ENCODE measurements around the gene SOHLH1.

Gene SOHLH1

GRCh38 chr9:135676891-135677290, 22.4 kb downstream of the SOHLH1 start:
- TF ChIP-seq REST (IDR thresholded peaks at IDR 0.05; ENCODE audit: low read depth) (no peak), YY1 (IDR thresholded peaks at IDR 0.05; ENCODE audit: low read depth) (no peak), ZBTB7A (IDR thresholded peaks at IDR 0.05; ENCODE audit: low read depth) (no peak), MAX (IDR thresholded peaks at IDR 0.05) (no peak), CREB1 (IDR thresholded peaks at IDR 0.05; ENCODE audit: low read depth) (no peak), TAF1 (IDR thresholded peaks at IDR 0.05; ENCODE audit: low read depth) (no peak), FOXM1 (IDR thresholded peaks at IDR 0.05; ENCODE audit: borderline replicate concordance, low read depth) (no peak), NFIC (IDR thresholded peaks at IDR 0.05) (no peak), TEAD4 (IDR thresholded peaks at IDR 0.05) (no peak), EP300 (IDR thresholded peaks at IDR 0.05; ENCODE audit: borderline replicate concordance) (no peak), CEBPB (IDR thresholded peaks at IDR 0.05) (no peak), RAD21 (IDR thresholded peaks at IDR 0.05; ENCODE audit: low read depth) (no peak), TCF12 (IDR thresholded peaks at IDR 0.05; ENCODE audit: low read depth) (no peak), EGR1 (IDR thresholded peaks at IDR 0.05) (no peak), USF1 (IDR thresholded peaks at IDR 0.05) (no peak)

GRCh38 chr9:135674977-135675376, 24.3 kb downstream of the SOHLH1 start:
- no peak for TF ChIP-seq MAX (IDR thresholded peaks at IDR 0.05)
- no peak for TF ChIP-seq RAD21 (IDR thresholded peaks at IDR 0.05; ENCODE audit: low read depth)
- TF ChIP-seq CREB1 (IDR thresholded peaks at IDR 0.05; ENCODE audit: low read depth): no peak
- no peak for TF ChIP-seq EP300 (IDR thresholded peaks at IDR 0.05; ENCODE audit: borderline replicate concordance)

- TF ChIP-seq TEAD4 (IDR thresholded peaks at IDR 0.05) (no peak), CEBPB (IDR thresholded peaks at IDR 0.05) (no peak), CREB1 (IDR thresholded peaks at IDR 0.05; ENCODE audit: low read depth) (no peak), FOXM1 (IDR thresholded peaks at IDR 0.05; ENCODE audit: borderline replicate concordance, low read depth) (no peak), NFIC (IDR thresholded peaks at IDR 0.05) (no peak), TCF12 (IDR thresholded peaks at IDR 0.05; ENCODE audit: low read depth) (no peak), USF1 (IDR thresholded peaks at IDR 0.05) (no peak), EP300 (IDR thresholded peaks at IDR 0.05; ENCODE audit: borderline replicate concordance) (no peak), MAX (IDR thresholded peaks at IDR 0.05) (no peak)
Observed at GRCh38 chr9:135673941-135674340, 25.3 kb downstream of the SOHLH1 start.

GRCh38 chr9:135671591-135672041, 27.7 kb downstream of the SOHLH1 start:
- TF ChIP-seq FOXM1 (IDR thresholded peaks at IDR 0.05; ENCODE audit: borderline replicate concordance, low read depth): no peak
- no peak for TF ChIP-seq MAX (IDR thresholded peaks at IDR 0.05)
- no peak for TF ChIP-seq ZBTB7A (IDR thresholded peaks at IDR 0.05; ENCODE audit: low read depth)
- TF ChIP-seq CREB1 (IDR thresholded peaks at IDR 0.05; ENCODE audit: low read depth): no peak
- TF ChIP-seq EP300 (IDR thresholded peaks at IDR 0.05; ENCODE audit: borderline replicate concordance): no peak
- TF ChIP-seq TEAD4 (IDR thresholded peaks at IDR 0.05): no peak
- TF ChIP-seq TAF1 (IDR thresholded peaks at IDR 0.05; ENCODE audit: low read depth): no peak
- TF ChIP-seq TCF12 (IDR thresholded peaks at IDR 0.05; ENCODE audit: low read depth): no peak
- TF ChIP-seq USF1 (IDR thresholded peaks at IDR 0.05): no peak

- TF ChIP-seq FOXM1 (IDR thresholded peaks at IDR 0.05; ENCODE audit: borderline replicate concordance, low read depth) (no peak), ZBTB7A (IDR thresholded peaks at IDR 0.05; ENCODE audit: low read depth) (no peak), USF1 (IDR thresholded peaks at IDR 0.05) (no peak), NFIC (IDR thresholded peaks at IDR 0.05) (no peak), EGR1 (IDR thresholded peaks at IDR 0.05) (no peak)
Observed at GRCh38 chr9:135670721-135671590, 28.3 kb downstream of the SOHLH1 start.

GRCh38 chr9:135669616-135670285, 29.5 kb downstream of the SOHLH1 start:
- TF ChIP-seq RAD21 (IDR thresholded peaks at IDR 0.05; ENCODE audit: low read depth): no peak
- no peak for TF ChIP-seq REST (IDR thresholded peaks at IDR 0.05; ENCODE audit: low read depth)
- TF ChIP-seq CREB1 (IDR thresholded peaks at IDR 0.05; ENCODE audit: low read depth): no peak
- TF ChIP-seq EP300 (IDR thresholded peaks at IDR 0.05; ENCODE audit: borderline replicate concordance): no peak
- TF ChIP-seq CEBPB (IDR thresholded peaks at IDR 0.05): no peak
- no peak for TF ChIP-seq TCF12 (IDR thresholded peaks at IDR 0.05; ENCODE audit: low read depth)
- no peak for TF ChIP-seq FOXM1 (IDR thresholded peaks at IDR 0.05; ENCODE audit: borderline replicate concordance, low read depth)
- no peak for TF ChIP-seq USF1 (IDR thresholded peaks at IDR 0.05)
- TF ChIP-seq NFIC (IDR thresholded peaks at IDR 0.05): no peak
- TF ChIP-seq TAF1 (IDR thresholded peaks at IDR 0.05; ENCODE audit: low read depth): no peak
